ENCODE data around the gene AP1G2. TPM values are rescaled to one million over a fixed set of nuclear protein-coding genes. Genes with fewer than 3 reads are reported as not detected.

AP1G2 gene
- total RNA-seq, 1 donor from 2014 or later: 28.8 TPM

DNA sequence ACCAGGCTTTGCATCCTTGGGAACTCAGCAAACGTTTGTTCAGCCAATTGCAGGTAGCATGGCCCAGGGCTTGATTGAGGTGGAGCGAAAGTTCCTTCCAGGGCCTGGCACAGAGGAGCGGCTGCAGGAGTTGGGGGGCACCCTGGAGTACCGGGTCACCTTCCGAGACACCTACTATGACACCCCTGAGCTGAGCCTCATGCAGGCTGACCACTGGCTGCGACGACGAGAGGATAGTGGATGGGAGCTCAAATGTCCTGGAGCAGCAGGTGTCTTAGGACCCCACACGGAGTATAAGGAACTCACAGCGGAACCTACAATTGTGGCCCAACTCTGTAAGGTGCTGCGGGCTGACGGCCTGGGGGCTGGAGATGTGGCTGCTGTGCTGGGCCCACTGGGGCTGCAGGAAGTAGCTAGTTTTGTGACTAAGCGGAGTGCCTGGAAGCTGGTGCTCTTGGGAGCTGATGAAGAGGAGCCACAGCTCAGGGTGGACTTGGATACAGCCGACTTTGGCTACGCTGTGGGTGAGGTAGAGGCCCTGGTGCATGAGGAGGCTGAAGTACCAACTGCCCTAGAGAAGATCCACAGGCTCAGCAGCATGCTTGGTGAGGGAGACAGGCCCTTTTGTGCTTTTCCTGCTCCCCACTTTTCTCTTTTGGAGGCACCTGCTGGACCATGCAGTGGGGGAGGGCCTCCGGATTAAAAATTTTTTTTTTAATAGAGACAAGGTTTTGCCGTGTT, 10.7 kb downstream of the AP1G2 start:
- peak; percentile 15 for DNase-seq

DNA sequence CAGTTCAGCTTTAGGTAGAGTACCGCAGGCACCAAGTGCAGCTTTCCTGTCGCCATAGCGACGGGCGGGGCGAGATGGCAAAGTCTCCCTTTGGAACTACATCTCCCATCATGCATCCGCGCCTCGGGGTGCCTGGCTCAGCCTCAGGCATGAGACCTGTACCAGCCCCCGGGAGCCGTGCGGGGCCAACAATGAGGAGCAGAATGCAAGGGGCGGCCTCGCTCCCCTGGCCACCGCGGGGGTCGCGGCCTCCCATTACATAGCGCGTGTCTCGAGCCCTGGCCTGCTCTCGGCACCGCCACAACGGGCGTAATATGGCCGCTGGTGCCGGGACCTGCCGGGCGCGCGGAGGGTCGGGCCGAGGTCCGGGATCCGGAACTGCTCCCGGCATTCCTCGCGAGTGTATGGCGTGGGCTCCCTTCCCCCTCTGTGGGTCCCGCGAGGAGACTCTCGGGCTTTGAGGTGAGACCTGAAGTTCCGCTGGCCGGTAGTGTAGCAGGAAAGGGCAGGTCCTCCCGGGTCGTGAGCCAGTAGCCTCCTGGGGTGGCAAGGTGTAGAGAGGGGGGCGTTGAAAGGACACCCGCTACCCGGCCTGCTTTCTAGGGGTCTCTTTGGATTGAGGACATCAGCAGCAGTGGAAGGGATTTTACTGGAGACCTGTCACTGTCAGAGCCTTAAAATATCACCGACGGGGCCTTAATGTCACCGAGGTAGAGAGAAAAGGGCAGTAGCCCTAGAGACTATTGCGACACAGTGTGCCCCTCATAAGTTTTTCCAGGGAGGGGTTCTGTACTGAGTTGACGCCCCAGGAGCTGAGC, 11.5 kb downstream of the AP1G2 start, which contains the start of gene THTPA:
Gene THTPA (plus strand): TSS at position 390 of the 818 bp plus-strand sequence. CDS start 487 bp downstream, outside the sequence.
- peak; percentile 91 for DNase-seq

DNA sequence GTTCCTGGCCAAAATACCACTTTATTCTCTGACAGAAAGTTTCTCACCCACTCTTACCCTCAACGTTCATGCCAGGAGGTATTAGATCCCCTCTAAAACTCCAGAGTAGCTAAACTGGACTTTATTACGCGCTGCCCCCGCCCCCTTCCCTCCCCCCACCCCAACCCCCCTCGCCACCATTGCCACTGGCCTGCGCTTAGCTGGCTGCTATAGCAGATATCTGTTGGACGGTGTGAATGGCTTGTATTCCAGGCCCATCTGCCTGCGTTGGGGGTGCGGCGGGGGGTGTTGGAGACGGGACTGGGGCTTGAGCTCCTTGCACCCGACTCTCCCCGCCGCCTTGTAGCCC, 12.1 kb downstream of the AP1G2 start:
- no peak for DNase-seq

DNA sequence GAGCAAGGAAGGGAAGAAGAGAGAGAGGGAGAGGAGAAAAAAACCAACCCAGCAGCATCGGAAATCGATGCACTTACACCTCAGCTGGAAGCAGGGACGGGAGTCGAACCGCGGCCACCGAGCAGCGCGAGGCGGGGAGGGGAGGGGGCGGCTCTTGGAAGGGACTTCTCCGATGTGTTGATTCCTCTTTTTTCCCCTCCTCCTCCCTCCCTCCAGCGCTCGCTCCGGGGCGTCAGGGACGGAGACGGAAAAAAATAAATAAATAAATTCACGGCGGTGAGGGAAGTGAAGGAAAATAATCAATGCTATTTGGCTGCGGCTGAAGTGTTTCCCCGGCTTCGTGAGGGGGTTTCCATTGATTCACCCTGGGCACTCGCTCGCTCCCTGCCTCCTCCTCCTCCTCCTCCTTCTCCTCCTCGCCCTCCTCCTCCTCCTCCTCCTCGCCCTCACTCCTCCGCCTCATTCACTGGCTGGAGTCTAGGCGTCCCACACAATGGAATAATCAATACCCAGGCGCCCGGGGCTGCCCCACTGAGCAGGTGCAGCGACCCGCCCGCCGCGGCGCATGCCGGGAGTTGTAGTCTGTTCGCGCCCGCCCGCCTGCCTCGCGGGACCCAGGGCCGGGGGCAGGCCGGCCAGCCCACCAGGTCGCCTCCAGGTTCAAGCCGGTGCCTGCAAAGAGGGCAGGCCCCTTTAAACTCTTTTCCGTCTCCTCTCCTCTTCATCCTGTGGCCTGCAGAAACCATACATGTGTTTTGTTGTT, 16.1 kb downstream of the AP1G2 start, which contains the start of gene ZFHX2:
Gene ZFHX2 (minus strand): TSS at position 500 of the 763 bp plus-strand sequence. CDS start 16,440 bp downstream, outside the sequence.
- peak; percentile 76 for DNase-seq

DNA sequence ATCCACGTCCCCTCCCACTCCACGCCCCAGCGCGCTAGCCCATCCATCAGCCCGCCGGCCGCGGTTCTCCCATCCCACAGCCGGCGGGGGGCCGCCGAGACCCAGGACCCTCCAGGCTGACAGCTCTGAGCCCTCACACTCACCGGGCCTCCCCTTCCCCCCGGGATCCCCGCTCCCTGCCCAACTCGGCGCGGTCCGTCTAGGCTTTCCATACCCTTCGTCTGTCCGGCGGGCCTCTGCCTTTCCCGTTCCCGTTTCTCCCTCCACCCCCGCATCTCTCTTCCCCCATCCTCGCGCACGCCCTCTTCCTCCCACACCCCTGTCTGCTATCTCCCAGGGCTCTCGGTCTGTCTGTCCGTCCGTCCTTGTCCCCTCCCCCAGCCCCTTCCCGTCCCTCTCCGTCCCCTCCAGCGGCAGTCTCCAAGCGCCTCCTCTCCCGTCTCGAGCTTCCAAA, 16.8 kb downstream of the AP1G2 start:
- DNase-seq: no peak

DNA sequence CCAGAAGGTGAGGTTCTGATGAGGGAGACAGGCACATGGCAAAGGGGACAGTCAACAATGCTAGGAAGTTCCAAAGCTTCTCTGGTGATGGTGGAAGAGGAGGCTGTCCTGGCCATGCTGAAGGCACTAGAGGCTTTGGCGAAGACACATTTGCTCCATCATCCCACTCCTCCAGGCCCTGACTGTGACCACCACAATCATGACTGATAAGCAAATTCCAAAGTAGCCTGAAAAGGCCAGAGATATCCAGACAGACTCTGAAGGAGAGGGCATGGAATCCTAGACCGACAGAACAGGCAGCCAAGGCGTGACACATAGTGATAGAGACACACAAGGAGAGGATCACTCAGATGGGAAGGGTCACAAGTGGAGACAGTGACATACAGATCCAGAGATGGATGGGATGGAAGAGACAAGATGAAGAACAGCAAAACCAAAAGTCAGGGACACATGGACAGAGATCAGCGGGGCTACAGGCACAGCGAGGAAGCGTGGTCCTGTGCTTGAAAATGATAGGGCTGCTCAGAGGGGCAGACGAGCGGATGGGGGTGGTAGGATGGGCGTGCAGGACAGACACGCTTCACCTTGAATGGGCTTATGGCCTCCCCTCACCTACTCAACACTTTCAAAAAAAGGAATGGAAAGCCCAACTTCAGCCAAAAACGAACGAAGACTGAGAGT, 17.3 kb downstream of the AP1G2 start:
- no peak for DNase-seq

DNA sequence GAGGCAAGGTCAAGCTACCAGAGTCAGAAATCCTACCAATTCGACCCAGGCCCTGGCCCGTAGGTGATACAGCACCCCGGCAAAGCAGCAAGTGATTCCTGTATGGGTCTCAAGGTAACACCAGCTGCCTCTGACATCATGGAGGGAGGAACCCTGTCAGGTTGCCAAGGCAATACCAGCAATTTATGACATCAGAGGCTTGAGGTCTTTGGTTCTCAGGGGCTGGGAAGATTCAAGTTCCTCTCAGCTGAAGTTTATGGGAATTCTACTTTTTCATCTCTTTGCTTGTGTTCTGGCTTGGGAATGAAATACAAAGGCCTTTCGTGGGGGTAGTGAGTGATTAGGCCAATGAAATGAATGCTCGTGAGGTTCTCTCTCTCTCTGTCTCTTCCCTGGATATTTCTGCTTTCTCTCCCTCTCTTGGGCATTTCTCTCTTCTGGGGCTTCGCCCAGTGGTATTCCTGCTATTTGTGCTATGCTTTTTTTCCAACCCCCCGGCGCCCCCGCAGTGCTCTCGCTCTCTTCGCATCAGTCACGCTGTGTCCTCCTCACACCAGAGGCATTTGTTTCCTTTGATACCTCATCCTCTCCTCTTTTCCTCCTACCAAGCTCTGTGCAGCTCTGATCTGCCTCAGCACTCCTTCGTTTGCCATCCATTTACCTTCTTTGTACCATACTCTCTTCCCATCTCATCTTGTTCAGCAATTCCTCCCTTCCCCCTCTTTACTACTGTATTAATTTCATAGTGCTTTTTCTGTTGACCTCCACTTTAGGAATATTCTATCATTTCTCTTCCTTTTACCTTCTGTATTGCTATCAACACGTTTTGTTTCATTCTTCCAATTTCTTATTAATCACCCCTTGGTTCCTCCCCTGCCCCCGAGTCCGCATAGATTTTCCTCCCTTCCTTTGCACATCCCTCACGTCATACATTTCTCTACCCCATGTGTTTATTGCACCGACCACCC, 19.0 kb downstream of the AP1G2 start:
- DNase-seq: no peak

DNA sequence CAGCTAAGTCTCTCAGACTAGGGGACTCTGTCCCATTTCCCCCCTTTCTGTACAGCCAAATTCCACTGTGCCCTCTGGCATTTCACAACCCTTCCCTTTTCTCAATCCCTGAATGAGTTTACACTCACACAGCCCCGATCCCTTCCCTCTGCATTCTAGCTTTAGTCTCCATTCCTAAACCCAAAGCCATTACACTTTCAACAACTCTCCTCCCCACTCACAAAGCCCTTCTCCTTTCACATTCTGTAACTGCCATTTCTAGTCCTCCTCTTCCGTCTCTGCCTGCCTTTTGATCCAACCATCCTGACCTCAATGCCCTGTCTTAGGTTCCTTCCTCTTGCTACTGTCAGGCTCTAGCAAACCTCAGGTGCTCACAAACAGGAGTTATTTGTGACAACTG, 19.7 kb downstream of the AP1G2 start:
- no peak for DNase-seq

DNA sequence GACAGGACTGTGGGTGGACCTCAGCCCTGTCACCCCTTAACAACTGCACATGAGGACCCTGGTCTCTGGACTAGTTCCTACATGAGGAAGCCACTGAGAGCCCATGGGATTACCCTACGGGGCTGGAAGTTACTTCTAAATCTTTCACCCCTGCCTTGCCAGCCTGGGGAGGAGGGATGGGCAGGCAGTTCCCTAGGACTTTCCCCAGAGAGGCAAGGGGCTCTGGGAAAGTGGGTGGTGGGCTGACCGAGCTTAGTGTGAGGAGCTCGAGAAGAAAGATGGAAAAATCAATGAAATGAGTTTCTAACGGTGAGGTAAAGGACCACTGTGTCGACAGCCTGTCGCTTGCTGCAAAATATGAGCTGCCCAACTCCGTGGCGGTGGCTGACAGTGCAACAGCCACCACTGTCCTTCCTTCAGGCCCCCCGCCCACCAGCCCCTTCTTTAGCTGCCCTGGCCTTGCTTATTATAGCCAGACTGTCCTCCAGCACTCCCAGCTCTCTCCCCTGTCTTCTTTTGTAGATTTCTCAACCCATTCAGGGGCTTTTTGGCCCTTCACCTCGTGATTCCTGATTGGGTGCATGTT, 21.0 kb downstream of the AP1G2 start:
- no peak for DNase-seq

DNA sequence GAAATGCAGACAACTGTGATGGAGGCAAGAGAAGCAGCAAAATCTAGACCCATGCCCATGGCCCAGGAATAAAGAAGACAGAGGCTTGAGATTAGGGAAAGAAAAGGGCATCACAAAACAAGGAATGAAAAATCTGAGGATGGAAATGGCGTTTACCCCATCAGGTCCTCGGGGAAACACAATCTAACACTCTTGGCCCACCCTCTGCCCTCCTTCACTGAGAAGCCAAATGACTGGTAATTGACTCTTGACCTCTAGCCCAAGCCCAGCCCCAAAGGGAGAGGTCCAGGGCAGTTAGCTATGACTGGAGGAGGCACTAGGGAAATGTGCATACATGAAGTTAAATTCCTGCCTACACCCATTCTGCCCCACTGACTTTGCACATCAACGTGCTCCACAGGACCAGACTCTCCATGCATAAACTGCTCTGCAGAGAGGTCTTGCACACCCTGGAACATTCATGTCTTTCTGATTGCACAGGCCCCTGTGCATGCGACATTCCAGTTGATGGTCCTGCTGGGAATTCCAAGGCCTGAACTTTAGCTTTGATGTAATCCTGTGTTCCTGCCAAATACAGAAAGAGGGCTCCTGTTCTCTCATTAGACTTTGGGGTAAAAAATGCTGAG, 21.7 kb downstream of the AP1G2 start:
- no peak for DNase-seq

DNA sequence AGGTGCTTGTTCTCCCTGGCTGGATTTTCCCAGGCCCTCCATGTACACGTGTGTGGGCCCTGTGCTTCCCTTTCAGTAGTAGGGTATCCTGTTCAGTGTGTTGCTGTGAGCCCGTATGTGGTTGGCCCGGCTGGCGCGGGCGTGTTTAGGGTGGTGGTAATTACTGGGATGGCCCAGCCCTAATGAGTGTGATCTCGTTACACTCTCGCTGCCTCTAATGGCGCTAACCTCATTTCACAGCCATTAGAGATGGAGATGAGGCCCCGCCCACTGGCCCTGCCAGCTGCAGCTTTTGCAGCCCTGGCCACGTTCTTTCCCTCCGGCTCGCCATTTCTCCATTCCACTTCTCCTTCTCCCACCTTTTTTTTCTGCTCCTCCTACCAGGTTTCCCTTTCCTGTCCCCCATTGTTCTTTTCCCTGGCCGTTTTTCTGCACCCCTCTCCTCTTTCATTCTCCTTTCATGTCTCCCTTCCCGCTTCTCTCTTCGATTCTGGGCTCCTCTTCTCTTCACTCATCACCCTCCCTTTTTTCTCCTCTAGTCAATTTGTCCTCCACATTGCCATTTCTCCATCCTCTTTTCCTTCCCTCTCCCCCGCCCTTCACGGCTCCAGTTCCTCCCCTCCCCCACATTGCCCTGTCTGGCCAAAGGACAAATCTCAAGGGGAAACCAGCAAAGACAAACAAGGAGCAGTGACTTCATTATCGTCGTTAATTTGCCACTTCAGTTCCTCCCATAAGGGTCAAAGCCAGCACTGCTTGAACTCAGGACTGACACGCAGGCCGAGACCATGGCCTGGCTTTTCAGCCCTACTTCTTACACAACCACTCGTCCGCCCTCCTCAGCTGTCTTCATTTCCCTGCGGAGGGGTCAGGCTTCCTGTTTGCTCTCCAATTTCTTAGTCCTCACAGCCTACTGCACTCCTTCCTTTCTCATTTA, 22.8 kb downstream of the AP1G2 start:
- DNase-seq: no peak

DNA sequence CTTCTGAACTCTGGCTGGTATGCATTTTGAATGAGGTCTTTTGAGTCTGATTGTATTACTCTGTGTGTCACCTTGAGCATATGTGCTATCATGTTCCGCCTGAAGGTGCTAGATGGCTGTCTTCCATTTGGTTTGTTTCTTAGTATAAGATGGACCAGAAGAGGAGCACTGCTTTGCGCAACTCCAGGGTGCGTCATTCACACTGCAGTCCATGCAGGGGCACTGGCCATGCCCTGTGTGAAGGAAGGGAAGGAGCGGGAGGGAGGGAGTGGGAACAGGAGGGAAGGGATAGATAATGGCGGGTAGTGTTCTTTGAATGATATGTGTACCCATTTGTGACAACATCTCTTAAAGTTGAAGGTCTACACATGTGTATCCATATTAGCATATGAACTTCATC, 24.2 kb downstream of the AP1G2 start:
- no peak for DNase-seq

DNA sequence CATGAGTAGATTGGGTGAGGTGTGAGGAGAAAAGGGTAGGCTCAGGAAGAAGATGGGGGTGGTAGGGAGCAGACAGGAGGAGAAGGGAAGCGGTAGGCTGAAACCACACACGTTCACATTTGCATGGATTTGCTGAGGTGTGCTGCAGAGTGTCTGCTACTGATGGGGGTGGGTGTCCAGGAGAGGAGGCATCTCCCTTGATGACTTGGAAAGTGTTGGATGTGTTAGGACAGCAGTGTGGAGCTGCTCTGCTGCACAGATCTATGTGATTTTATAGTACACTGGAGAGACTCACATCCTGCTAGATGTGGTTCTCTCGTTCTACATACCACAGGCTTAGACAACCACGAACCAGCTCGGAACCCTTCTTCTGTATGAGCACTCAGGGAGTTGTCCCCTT, 25.3 kb downstream of the AP1G2 start:
- no peak for DNase-seq

DNA sequence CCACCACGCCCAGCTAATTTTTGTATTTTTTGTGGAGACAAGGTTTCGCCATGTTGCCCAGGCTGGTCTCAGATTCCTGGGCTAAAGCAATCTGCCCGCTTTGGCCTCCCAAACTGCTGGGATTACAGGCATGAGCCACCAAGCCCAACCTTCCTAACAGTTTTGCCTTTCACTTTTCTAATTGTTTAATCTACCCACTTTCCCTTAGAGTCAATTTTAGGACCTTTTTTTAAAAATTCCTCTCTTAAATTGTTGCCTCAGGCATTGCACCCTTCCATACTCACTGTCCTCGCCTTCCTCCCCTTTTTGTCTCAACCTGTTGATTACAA, 27.5 kb downstream of the AP1G2 start:
- no peak for DNase-seq

DNA sequence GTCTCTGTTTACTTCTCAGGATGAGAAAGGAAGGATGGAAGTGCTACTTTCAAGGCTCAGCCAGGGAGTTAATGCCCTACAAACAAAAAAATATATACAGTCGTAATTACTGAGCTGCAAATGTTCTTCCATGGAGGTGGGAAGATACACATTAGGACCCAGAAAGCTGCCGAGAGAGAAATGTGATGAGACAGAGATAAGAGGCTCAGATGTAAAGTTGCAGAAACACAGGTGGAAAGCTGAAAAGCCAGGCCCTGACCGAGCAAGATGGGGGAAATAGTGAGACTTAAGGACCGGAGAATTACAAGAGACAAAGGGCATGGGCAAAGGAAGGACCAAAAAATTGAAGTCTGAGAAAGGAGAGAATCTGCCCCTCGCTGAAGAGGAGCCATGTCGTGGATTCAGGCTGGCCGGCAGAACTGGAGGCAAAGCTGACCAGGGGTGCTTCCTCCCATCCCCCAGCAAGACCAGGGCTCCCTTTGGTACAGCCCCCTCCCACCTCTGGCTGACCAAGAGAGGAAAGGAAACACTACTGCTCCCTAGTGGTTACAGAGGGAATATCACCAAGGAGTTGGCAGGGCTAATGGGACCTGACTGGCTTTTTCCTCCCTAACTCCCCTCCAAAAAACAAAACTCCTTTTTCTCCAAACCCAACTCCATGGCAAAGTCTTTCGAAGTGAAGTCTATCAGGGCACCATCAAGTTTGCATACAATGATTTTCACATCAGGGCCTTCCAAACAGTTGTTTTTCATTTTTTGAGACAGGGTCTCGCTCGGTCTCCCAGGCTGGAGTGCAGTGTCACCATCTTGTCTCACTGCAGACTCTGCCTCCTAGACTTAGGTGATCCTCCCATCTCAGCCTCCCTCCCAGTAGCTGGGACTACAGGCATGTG, 28.1 kb downstream of the AP1G2 start:
- DNase-seq: peak; percentile 69

DNA sequence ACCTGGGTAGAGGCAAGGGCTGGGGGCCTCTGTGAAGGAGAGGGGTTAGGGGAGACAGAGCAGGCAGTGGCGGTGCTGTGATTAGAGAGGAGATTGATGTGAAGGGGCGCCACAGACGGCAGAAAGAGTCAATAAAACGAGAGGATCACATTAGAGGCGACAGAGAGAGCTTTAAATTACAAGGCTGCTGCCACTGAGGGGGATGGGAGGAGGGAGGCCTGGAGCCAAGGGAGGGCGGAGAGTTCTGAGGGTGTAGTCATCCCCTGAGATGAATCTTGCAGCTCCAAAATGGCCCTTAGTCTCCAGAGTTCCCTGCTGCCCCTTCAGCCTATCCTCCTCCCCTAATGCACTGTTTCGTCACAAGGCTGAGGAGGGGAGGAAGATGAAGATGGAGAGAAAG, 28.8 kb downstream of the AP1G2 start:
- no peak for DNase-seq

DNA sequence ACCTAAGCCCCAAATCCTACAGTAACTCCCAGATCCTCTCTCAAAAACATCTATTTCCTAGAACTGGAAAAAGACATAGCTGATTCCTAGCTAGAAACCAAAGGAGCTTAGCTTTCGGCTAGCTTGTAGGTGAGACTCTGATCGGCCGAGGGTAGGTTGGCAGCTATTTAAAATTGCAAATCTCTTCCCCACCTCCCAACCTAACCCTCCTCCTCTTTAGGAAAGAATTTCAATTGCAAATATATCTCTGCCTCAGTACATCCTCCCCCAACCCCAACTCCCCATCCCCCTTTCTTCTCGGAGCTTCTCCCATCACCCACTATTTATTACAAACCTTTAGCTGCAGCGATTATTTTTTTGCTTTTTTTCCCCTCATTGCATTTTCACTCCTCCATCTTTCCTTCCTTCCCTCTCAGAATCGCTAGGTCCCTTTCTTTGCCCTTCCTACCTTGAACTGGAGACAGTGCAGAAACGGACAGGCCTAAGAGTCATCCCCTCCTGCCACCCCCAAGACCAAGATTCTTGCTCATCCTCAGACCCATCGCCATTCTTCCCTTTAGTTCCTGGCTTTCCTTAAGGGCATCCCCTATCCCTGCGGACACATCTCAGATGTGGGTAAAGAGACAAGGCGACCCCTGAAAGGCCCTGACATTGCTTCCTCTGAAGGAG, 29.4 kb downstream of the AP1G2 start:
- no peak for DNase-seq
